ENCODE results near the gene NUBPL. TPM values are rescaled to one million over a fixed set of nuclear protein-coding genes. Genes with fewer than 3 reads are reported as not detected.

NUBPL gene
- total RNA-seq, 1 donor: 10.5 TPM

- peak; percentile 73 for DNase-seq (ENCODE audit: low read depth)
Observed at GRCh38 chr14:31568671-31569070, 7.5 kb downstream of the NUBPL start.

GRCh38 chr14:31572955-31573354 lies 11.8 kb downstream of the NUBPL start:
- H3K4me3 ChIP-seq (ENCODE audit: low read depth, low read length): no peak overlapping the region
- no peak for DNase-seq (ENCODE audit: low read depth)
- no peak for TF ChIP-seq CTCF (IDR thresholded peaks at IDR 0.05; ENCODE audit: insufficient read depth, low read length)

More at GRCh38 chr14:31568671-31569070, 7.5 kb downstream of the NUBPL start:
- H3K4me3 ChIP-seq (ENCODE audit: low read depth, low read length): no peak overlapping the region
- TF ChIP-seq CTCF (IDR thresholded peaks at IDR 0.05; ENCODE audit: insufficient read depth, low read length): no peak

GRCh38 chr14:31576949-31577348 lies 15.7 kb downstream of the NUBPL start:
- no peak for TF ChIP-seq CTCF (IDR thresholded peaks at IDR 0.05; ENCODE audit: insufficient read depth, low read length)
- no peak for DNase-seq (ENCODE audit: low read depth)
- H3K4me3 ChIP-seq (ENCODE audit: low read depth, low read length): no peak overlapping the region

GRCh38 chr14:31578266-31578665 lies 17.1 kb downstream of the NUBPL start:
- no peak for DNase-seq (ENCODE audit: low read depth)
- H3K4me3 ChIP-seq (ENCODE audit: low read depth, low read length): no peak overlapping the region
- no peak for TF ChIP-seq CTCF (IDR thresholded peaks at IDR 0.05; ENCODE audit: insufficient read depth, low read length)

GRCh38 chr14:31578792-31579501 lies 17.7 kb downstream of the NUBPL start:
- no peak overlapping the region for H3K4me3 ChIP-seq (ENCODE audit: low read depth, low read length)
- TF ChIP-seq CTCF (IDR thresholded peaks at IDR 0.05; ENCODE audit: insufficient read depth, low read length): no peak
- no peak for DNase-seq (ENCODE audit: low read depth)

GRCh38 chr14:31580234-31580633 lies 19.0 kb downstream of the NUBPL start:
- DNase-seq (ENCODE audit: low read depth): no peak
- no peak for TF ChIP-seq CTCF (IDR thresholded peaks at IDR 0.05; ENCODE audit: insufficient read depth, low read length)

GRCh38 chr14:31582286-31582691 lies 21.1 kb downstream of the NUBPL start:
- peak; percentile 58 for DNase-seq (ENCODE audit: low read depth)
- H3K4me3 ChIP-seq (ENCODE audit: low read depth, low read length): no peak overlapping the region
- no peak for TF ChIP-seq CTCF (IDR thresholded peaks at IDR 0.05; ENCODE audit: insufficient read depth, low read length)

More at GRCh38 chr14:31580234-31580633, 19.0 kb downstream of the NUBPL start:
- no peak overlapping the region for H3K4me3 ChIP-seq (ENCODE audit: low read depth, low read length)

Measured in fibroblast of the aortic adventitia (primary cell).